Skeletal muscle satellite cell (primary cell): ENCODE data around the gene PAK1.
"Not testable (repeated sequence)": the region's sequence is repeated elsewhere in the genome, so short reads cannot be mapped to it uniquely, and the experiment has no call there.

ENCODE experiments used
- H3K27me3 ChIP-seq: 2 replicates; pipeline ENCODE4 v1.7.0; 2013; ENCODE audit warnings: low read length; ENCODE audit not compliant: control insufficient read depth, insufficient read depth
- H3K36me3 ChIP-seq: 2 replicates; pipeline ENCODE4 v1.7.0; 2013; ENCODE audit warnings: mild to moderate bottlenecking, control low read depth, low read length; ENCODE audit not compliant: insufficient read depth
- H3K4me1 ChIP-seq: 2 replicates; pipeline ENCODE4 v1.7.0; 2013; ENCODE audit warnings: low read length; ENCODE audit not compliant: control insufficient read depth, insufficient read depth
- H3K4me2 ChIP-seq: 2 replicates; pipeline ENCODE4 v1.7.0; 2013; ENCODE audit warnings: mild to moderate bottlenecking, low read length
- H3K4me3 ChIP-seq: 2 replicates; pipeline ENCODE4 v1.7.0; 2013; ENCODE audit warnings: low read length
- H3K9ac ChIP-seq: 2 replicates; pipeline ENCODE4 v1.7.0; 2013; ENCODE audit warnings: mild to moderate bottlenecking, low read depth, low read length, moderate library complexity
- H3K9me3 ChIP-seq: replicated peaks from 2 replicates; pipeline ENCODE4 v1.7.0; 2013; ENCODE audit warnings: mild to moderate bottlenecking, control low read depth, low read length

The PAK1 gene

DNA sequence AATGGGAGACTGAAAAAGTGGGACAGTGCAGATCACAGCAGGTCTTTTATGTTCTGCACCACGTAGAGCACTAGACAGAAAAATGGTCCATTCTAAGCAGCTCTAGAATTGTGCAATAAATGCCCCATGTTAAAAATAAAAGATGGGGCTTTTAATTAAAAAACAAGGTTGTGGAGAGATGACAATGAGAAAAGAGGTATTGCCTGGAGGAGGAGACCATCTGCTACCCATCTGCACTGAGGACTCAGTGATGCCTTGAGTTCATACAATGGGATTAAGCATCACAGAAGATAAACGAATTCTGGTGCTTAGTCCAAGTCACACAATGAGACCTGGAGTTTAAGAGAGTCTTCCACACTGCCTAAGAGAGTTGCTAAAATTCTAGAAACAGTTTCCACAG, 73.6 kb downstream of the PAK1 start:
- Histone ChIP-seq H3K9me3 (no peaks in the 10 kb centered on the region), H3K4me2 (no peak overlapping the region), H3K4me1 (peaks cover 9% of the 10 kb centered on the region), H3K9ac (no peak overlapping the region), H3K36me3 (no peaks in the 10 kb centered on the region), H3K27me3 (no peaks in the 10 kb centered on the region), H3K4me3 (no peak overlapping the region)

DNA sequence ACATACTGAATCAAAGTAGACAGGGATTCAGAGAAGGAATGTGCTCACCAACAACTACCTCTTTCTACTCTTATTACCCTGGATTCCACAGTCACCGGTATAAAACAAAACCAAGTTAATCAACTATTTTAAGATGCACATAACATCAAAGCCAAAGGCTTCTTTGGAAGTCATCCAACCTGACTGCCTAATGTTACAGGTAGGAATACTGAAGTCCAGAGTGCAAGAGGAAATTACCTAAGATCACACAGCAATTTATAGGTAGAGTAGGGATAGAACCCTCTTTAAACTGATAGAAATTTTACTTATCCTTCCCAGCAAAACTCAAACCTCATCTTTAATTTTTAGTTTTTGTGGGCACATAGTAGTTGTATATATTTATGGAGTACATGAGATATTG, 76.3 kb downstream of the PAK1 start:
- no peak overlapping the region for H3K4me2 ChIP-seq
- H3K27me3 ChIP-seq = no peaks in the 10 kb centered on the region
- peaks cover 9% of the 10 kb centered on the region for H3K4me1 ChIP-seq
- no peak overlapping the region for H3K4me3 ChIP-seq
- H3K36me3 ChIP-seq = no peaks in the 10 kb centered on the region
- no peak overlapping the region for H3K9ac ChIP-seq
- H3K9me3 ChIP-seq = no peaks in the 10 kb centered on the region

DNA sequence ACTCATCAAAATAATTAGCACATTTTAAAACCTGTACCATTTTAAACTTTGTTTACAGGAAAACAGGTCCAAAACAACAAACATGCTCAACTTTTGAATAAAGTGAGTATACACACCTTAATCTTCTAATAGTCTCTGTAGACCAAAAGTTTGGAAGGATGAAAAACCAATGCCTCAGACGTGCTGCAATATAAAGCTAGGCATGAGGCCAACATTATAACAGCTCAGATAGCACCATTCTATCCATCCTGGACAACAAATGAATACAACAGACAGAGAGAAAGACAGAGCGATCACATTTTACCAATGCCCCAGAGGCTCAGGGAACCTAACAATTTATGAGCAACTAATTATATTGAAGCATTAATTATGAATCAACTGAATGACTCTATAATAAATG, 77.0 kb downstream of the PAK1 start:
- no peaks in the 10 kb centered on the region for H3K36me3 ChIP-seq
- no peak overlapping the region for H3K9ac ChIP-seq
- no peak overlapping the region for H3K4me3 ChIP-seq
- no peaks in the 10 kb centered on the region for H3K27me3 ChIP-seq
- H3K4me1 ChIP-seq = peaks cover 9% of the 10 kb centered on the region
- no peaks in the 10 kb centered on the region for H3K9me3 ChIP-seq
- no peak overlapping the region for H3K4me2 ChIP-seq

DNA sequence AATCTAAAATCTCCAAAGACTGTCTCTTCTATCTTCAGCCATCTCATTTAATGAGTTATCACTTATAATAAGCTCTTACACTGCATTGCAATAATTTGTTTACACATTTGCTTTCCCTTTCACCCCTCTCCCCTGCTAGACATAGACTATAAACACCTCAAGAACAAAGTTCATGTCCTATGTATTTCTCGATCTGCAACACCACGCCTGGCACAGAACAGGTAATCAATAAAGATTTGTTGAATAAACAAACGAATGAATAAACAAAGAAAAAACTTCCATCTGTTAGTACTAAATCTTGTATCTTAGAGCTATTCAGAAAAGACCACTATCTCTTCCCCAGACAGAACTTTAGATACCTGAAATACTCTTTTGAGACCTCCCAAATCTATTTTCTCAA, 77.6 kb downstream of the PAK1 start:
- peaks cover 6% of the 10 kb centered on the region for H3K4me1 ChIP-seq
- H3K27me3 ChIP-seq = no peaks in the 10 kb centered on the region
- no peak overlapping the region for H3K9ac ChIP-seq
- H3K36me3 ChIP-seq = no peaks in the 10 kb centered on the region
- no peak overlapping the region for H3K4me2 ChIP-seq
- H3K4me3 ChIP-seq = no peak overlapping the region
- H3K9me3 ChIP-seq = no peaks in the 10 kb centered on the region

- Histone ChIP-seq H3K4me3 (no peak overlapping the region), H3K4me1 (no peaks in the 10 kb centered on the region), H3K36me3 (no peaks in the 10 kb centered on the region), H3K27me3 (no peaks in the 10 kb centered on the region), H3K9me3 (no peaks in the 10 kb centered on the region), H3K4me2 (no peak overlapping the region), H3K9ac (no peak overlapping the region)
Observed at GRCh38 chr11:77395460-77396173, 78.3 kb downstream of the PAK1 start.

DNA sequence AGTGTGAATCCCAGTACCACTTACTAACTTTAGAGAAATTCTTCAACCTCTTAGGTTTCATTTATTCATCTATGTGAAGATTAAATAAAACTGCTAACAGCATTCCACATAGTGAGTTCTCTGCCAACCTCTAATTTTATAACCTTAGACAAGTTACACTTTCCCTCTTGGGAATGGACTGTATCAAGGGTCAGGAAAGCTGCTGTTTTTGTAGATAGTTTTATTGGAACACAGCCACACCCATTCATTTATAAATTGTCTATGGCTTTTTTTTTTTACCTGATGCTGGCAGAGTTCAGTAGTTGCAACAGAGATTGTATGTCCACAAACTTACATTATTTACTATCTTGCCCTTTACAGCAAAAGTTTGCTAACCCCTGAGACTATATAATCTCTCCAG, 81.1 kb downstream of the PAK1 start:
- no peaks in the 10 kb centered on the region for H3K27me3 ChIP-seq
- H3K9ac ChIP-seq = no peak overlapping the region
- no peaks in the 10 kb centered on the region for H3K4me1 ChIP-seq
- H3K4me2 ChIP-seq = no peak overlapping the region
- no peak overlapping the region for H3K4me3 ChIP-seq
- H3K9me3 ChIP-seq = no peaks in the 10 kb centered on the region
- peaks cover 2% of the 10 kb centered on the region for H3K36me3 ChIP-seq

- H3K27me3 ChIP-seq = no peaks in the 10 kb centered on the region
- no peaks in the 10 kb centered on the region for H3K4me1 ChIP-seq
- no peak overlapping the region for H3K4me3 ChIP-seq
- H3K9ac ChIP-seq = no peak overlapping the region
- H3K36me3 ChIP-seq = peaks cover 4% of the 10 kb centered on the region
- no peak overlapping the region for H3K4me2 ChIP-seq
- H3K9me3 ChIP-seq = no peaks in the 10 kb centered on the region
Observed at GRCh38 chr11:77387701-77388100, 86.2 kb downstream of the PAK1 start.

DNA sequence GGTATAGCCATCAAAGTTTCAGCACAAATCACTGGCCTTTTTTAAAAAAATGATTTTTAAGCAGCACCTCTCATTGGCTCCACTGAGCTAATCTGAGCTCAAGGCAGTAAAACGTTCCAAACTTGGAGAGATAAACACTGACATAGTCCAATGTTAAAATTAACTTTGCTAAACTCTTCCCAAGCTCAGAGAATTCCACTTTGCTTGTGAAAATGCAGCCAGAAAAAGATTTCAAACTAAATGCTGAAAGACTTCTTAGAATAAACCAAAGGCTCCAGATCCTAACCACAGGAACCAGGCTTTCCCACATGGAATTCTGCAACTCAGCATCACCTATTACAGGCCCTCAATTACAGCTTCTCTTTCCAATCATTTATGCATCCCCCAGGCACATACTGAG, 87.7 kb downstream of the PAK1 start:
- no peak overlapping the region for H3K4me3 ChIP-seq
- H3K4me2 ChIP-seq = no peak overlapping the region
- H3K9me3 ChIP-seq = no peaks in the 10 kb centered on the region
- peaks cover 6% of the 10 kb centered on the region for H3K4me1 ChIP-seq
- peaks cover 4% of the 10 kb centered on the region for H3K36me3 ChIP-seq
- H3K27me3 ChIP-seq = no peaks in the 10 kb centered on the region
- no peak overlapping the region for H3K9ac ChIP-seq

DNA sequence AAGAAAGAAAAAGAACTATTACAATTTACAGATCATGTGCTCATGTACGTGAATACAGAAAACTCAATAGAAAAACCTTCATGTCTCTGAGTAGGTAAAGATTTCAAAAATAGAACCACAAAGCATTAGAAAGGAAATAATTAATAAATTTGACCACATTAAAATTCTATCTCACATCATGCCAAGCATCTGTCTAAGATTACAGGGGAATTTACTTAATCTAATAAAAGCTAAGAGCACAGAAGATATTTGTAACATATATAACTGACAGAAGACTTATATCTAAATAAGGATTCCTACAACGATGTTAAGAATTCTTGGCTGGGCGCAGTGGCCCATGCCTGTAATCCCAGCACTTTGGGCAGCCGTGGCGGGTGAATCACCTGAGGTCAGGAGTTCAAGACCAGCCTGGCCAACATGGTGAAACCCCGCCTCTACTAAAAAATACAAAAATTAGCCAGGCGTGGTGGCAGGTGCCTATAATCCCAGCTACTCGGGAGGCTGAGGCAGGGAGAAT, 88.6 kb downstream of the PAK1 start:
- not testable (repeated sequence) for H3K36me3 ChIP-seq, H3K4me3 ChIP-seq, H3K9ac ChIP-seq, H3K4me1 ChIP-seq, H3K27me3 ChIP-seq, H3K4me2 ChIP-seq, H3K9me3 ChIP-seq

DNA sequence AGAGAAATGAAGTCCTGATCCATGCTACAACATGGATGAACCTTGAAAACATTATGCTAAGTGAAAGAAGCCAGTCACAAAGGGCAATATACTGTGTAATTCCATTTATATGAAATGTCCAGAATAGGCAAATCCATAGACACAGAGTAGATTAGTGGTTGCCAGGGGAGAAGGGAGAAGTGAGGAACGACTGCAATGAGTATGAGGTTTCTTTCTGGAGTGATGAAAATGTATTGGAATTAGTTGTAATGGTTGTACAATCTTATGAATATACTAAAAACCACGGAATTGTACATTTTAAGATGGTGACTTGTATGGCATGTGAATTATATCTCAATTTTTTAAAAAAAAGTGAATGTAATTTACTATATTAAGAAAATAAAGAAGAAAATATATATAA, 89.3 kb downstream of the PAK1 start:
- H3K4me2 ChIP-seq = no peak overlapping the region
- no peaks in the 10 kb centered on the region for H3K9me3 ChIP-seq
- no peak overlapping the region for H3K4me3 ChIP-seq
- H3K27me3 ChIP-seq = no peaks in the 10 kb centered on the region
- no peak overlapping the region for H3K9ac ChIP-seq
- peaks cover 4% of the 10 kb centered on the region for H3K36me3 ChIP-seq
- peaks cover 6% of the 10 kb centered on the region for H3K4me1 ChIP-seq

DNA sequence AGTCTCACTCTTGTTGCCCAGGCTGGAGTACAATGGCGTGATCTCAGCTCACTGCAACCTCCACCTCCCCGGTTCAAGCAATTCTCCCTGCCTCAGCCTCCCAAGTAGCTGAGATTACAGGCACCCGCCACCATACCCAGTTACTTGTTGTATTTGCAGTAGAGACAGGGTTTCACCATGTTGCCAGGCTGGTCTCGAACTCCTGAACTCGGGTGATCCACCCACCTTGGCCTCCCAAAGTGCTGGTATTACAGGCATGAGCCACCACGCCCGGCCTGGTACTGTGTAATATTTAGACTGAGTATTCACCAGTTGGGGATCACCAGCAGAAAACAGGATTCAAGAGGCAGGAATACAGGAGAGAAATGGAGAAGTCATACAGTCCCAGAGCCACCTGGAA, 90.5 kb downstream of the PAK1 start:
- H3K4me2 ChIP-seq, H3K9ac ChIP-seq, H3K4me1 ChIP-seq, H3K4me3 ChIP-seq, H3K9me3 ChIP-seq, H3K27me3 ChIP-seq, H3K36me3 ChIP-seq: not testable (repeated sequence)
